ENCODE data around the gene AFF3.
A peak's percentile ranks its signal among the peaks of the same experiment; 100 is the strongest.

AFF3 gene

GRCh38 chr2:99877963-99878362 lies 264.4 kb downstream of the AFF3 start:
- DNase-seq = peak; percentile 35

GRCh38 chr2:99876956-99877355 lies 265.4 kb downstream of the AFF3 start:
- DNase-seq = no peak

DNA sequence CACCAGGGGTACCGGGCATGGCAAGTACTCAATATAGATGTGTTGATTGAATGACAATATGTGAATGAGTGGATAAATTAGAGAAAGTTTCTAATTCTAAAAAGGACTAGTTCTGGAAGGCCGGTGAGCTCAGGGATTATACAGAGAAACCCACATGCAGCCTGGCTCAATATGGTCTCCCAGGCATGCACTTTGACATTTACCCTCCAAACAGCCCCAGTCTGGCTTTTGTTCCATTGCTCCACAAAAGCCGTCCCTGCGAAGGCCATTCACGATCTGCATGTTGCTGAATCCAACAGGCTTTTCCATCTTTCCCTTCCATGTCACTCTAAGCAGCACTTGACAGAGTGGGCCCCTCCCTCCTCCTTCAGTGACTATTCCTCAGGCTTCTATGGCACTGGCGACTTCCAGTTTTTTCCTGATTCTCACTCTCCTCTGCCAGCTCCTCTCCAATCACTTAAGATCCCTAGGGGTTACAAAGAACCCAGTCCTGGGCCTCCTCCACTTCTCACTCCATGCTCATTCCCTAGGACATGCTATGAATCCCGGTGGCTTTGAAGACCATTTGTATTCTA lies 266.7 kb downstream of the AFF3 start:
- no peak for DNase-seq

DNA sequence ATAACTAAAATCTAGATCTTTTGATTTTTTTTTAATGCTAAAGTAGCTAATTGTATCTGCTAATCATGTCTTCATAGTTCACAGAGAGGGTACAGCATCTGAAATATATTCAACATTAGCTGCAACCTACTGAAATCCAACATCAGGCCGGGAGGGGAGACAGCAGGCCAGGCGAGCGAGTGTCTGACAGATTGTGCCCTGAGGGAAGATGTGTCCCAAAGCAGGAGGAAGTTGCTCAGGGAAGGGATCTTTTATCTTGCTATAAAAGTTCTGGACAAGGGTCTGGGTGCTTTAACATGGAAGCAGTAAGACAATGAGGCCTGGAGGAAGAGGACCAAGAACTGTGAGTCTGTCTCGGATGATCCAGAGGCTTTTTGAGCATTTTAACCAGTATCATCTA lies 274.1 kb downstream of the AFF3 start:
- no peak for DNase-seq

GRCh38 chr2:99867770-99868169 lies 274.6 kb downstream of the AFF3 start:
- peak; percentile 22 for DNase-seq

GRCh38 chr2:99865818-99866676 lies 276.3 kb downstream of the AFF3 start:
- no peak for DNase-seq

- peak; percentile 41 for DNase-seq
Measured at GRCh38 chr2:99864561-99865553, 277.5 kb downstream of the AFF3 start.

DNA sequence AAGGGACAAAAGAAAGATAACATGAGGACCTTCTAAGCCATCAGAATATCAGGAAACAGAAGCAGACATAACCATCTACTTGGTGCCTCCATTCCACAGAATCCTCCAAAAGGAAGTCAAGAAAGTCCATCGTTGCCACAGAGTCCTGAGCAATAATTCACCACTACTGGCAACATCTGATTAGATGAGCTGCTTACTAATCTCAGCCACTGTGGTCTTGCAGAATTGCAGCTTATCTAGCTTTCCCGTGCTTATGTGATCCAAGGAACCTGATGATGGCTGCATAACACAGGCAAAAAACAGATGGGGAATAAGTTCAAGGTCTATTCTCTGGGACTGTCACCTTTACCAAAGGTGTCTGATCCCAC lies 278.5 kb downstream of the AFF3 start:
- peak; percentile 43 for DNase-seq

DNA sequence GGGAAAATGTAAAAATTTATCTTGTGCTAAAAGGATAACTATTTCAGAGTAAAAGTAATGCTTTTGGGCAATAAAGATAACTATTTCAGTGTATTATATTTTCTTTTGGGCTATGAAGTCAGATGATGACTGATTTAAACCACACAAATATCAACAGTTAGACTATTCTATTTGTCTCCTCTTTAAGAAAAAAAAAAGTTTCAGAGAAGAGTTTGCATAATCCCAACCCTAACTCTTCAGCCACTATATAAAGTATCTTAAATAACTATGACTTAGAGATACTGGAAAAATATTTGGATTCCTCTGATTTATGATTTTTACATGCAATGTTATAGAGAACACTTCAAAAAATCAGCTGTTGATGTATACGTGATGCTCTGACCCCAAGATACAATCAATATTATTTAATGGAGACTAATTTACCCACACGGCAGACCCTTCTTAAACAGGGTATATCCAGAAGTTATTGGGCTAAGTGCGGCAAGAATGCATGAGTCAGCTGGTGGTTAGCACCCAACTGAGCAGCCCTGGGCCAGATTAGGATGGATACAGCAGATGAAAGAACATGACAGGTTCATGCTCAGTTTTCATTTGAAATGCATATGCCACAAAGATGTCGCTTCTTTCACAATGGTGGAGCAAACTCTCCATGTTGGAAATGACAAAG lies 279.0 kb downstream of the AFF3 start:
- DNase-seq = peak; percentile 43

DNA sequence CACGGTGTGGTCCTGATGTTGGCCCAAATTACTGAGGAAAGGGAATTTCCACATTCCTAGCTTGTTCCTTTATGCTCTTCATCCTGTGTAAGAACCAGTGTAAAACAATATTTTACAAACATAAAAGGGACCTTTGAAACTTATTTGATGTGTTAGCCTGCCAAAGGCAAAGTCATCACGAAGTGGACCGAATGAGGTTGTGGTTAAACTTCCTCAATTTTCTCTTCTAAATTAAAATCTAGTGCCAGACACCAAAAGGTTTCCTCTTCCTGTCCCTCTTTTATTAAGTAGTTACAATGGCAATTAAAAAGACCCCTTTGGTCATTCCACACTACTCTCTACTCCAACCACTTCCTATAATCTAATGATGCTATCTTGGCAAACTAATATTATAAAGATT lies 279.8 kb downstream of the AFF3 start:
- DNase-seq = peak; percentile 61

GRCh38 chr2:99861376-99861760 lies 281.0 kb downstream of the AFF3 start:
- peak; percentile 79 for DNase-seq

GRCh38 chr2:99860720-99861375 lies 281.5 kb downstream of the AFF3 start:
- no peak for DNase-seq

GRCh38 chr2:99858951-99859596 lies 283.3 kb downstream of the AFF3 start:
- no peak for DNase-seq

GRCh38 chr2:99857867-99858444 lies 284.4 kb downstream of the AFF3 start:
- DNase-seq = no peak

GRCh38 chr2:99857372-99857771 lies 285.0 kb downstream of the AFF3 start:
- DNase-seq = no peak

DNA sequence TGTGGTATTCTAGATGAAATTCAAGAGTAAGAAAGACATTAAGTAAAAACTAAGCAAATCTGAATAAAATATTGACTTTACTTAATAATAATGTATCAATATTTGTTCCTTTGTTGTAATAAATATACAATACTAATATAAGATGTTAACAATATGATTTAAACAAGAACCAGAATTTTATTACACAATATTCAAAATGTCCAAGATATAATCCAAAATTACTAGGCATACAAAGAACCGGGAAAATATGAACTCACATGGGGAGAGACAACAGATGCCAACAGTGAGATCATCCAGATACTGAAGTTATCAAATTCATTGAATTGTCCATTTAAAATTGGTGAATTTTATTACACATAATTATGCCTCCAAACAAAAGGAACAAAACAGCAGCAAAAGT lies 286.3 kb downstream of the AFF3 start:
- DNase-seq = no peak

- no peak for DNase-seq
Measured at GRCh38 chr2:99854236-99854852, 288.0 kb downstream of the AFF3 start.

GRCh38 chr2:99852956-99853355 lies 289.4 kb downstream of the AFF3 start:
- no peak for DNase-seq

GRCh38 chr2:99852376-99852934 lies 289.9 kb downstream of the AFF3 start:
- DNase-seq = no peak

- no peak for DNase-seq
Measured at GRCh38 chr2:99851811-99852210, 290.6 kb downstream of the AFF3 start.

- no peak for DNase-seq
Measured at GRCh38 chr2:99851089-99851488, 291.3 kb downstream of the AFF3 start.

Data from MV-4-11 (cell line).